Measurements from ENCODE around the gene FAM20A. TPM values are rescaled to one million over a fixed set of nuclear protein-coding genes. Genes with fewer than 3 reads are reported as not detected.

Gene FAM20A
- total and polyA plus RNA-seq, 2 of the 8 experiments (the other 6 are each of a cell fraction or from before 2014, with no cell fraction given) = 3.6 to 11.9 TPM

DNA sequence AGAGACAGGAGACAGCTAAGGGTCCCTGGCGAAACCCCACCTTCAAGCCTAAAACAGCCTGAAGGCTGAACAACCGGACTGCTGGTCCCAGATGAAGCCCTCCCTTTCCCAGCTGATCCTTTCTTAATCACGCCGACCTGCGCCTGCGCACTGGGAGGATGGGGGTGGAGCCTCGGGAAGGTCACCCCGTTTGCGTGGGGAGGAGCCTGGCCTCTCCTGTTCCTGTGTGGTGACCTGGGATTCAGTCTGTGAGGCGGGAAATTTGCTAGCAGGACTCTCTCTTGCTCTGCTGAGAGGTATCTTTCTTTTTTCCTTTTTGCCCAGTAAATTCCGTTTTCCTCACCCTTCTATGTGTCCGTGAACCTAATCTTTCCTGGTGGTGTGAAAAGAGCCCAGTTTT lies 9.6 kb downstream of the FAM20A start:
- no peak overlapping the region for H2AK5ac ChIP-seq (ENCODE audit: low read depth, low read length)
- H3K18ac ChIP-seq (ENCODE audit: extremely low read depth, low read length) = no peak overlapping the region
- H3K9ac ChIP-seq (replicated peaks in 1 of 4; ENCODE audit: extremely low read depth in 1 of 4, low read depth in 3 of 4, low read length in 3 of 4) = no peak overlapping the region; a peak in 1 of 7 replicates
- H3K23ac ChIP-seq (ENCODE audit: insufficient read length) = no peak overlapping the region
- no peak overlapping the region for H2AFZ ChIP-seq (ENCODE audit: low read length)
- H4K20me1 ChIP-seq (replicated peaks in 1 of 2; ENCODE audit: control insufficient read depth in 1 of 2, insufficient read depth in 2 of 2, low read length in 2 of 2) = no peaks in the 10 kb centered on the region
- no peak overlapping the region for H4K91ac ChIP-seq (replicated peaks; ENCODE audit: insufficient read length, low read length)
- TF ChIP-seq NRF1 (IDR thresholded peaks at IDR 0.05; ENCODE audit: low read depth, low read length) (peak; percentile 54), EZH2 (IDR thresholded peaks at IDR 0.05; ENCODE audit: low read depth, low read length, severe bottlenecking) (no peak), TAF1 (IDR thresholded peaks at IDR 0.05; ENCODE audit: low read depth, low read length) (0 out of 2 replicates have a peak, but pooled peaks have one; percentile 28), BRCA1 (IDR thresholded peaks at IDR 0.05; ENCODE audit: low read depth, low read length) (no peak), HDAC2 (IDR thresholded peaks at IDR 0.05; ENCODE audit: borderline replicate concordance in 1 of 2, low read depth in 2 of 2, low read length in 2 of 2) (no peak), PHF8 (conservative IDR thresholded peaks at IDR 0.05; ENCODE audit: low read depth, low read length) (no peak), TCF12 (IDR thresholded peaks at IDR 0.05; ENCODE audit: low read depth, low read length) (no peak), POLR2A (IDR thresholded peaks at IDR 0.05; ENCODE audit: control extremely low read depth in 1 of 2, low read depth in 2 of 2, low read length in 2 of 2) (no peak; a peak in 1 of 3 replicates), CHD1 (IDR thresholded peaks at IDR 0.05; ENCODE audit: low read depth, low read length) (no peak)
- TF ChIP-seq, protein P1, sequence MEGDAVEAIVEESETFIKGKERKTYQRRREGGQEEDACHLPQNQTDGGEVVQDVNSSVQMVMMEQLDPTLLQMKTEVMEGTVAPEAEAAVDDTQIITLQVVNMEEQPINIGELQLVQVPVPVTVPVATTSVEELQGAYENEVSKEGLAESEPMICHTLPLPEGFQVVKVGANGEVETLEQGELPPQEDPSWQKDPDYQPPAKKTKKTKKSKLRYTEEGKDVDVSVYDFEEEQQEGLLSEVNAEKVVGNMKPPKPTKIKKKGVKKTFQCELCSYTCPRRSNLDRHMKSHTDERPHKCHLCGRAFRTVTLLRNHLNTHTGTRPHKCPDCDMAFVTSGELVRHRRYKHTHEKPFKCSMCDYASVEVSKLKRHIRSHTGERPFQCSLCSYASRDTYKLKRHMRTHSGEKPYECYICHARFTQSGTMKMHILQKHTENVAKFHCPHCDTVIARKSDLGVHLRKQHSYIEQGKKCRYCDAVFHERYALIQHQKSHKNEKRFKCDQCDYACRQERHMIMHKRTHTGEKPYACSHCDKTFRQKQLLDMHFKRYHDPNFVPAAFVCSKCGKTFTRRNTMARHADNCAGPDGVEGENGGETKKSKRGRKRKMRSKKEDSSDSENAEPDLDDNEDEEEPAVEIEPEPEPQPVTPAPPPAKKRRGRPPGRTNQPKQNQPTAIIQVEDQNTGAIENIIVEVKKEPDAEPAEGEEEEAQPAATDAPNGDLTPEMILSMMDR (IDR thresholded peaks at IDR 0.05; ENCODE audit: control extremely low read depth in 1 of 3, insufficient read depth in 1 of 3, low read depth in 1 of 3, low read length in 3 of 3) = no peak
- H2BK20ac ChIP-seq (ENCODE audit: low read length) = no peak overlapping the region
- H3K9me3 ChIP-seq (ENCODE audit: insufficient read depth in 2 of 2, low read depth in 1 of 2, low read length in 1 of 2) = peaks cover 0 to 6% of the 10 kb centered on the region in 2 experiments; a peak in 1 of 4 replicates
- no peak overlapping the region for H3K4ac ChIP-seq (replicated peaks; ENCODE audit: insufficient read length, low read depth, low read length)
- peaks cover 0 to 5% (median 1%) of the 10 kb centered on the region in 4 experiments; a peak in 3 of 7 replicates for H3K4me1 ChIP-seq (replicated peaks in 1 of 4; ENCODE audit: control insufficient read depth in 3 of 4, insufficient read depth in 4 of 4, low read length in 3 of 4)
- H3K23me2 ChIP-seq (ENCODE audit: low read depth, low read length) = no peaks in the 10 kb centered on the region
- DNase-seq (ENCODE audit: low read depth in 1 of 2, low spot score in 2 of 2) (peak in 1 of 2 experiments; percentile 62), FAIRE-seq (no peak)
- H2BK12ac ChIP-seq (ENCODE audit: low read depth, low read length) = no peak overlapping the region
- 61% methylated on average over 12 of the region's 12 CpGs; no CpG with 5 or more reads in 1 of the 2 experiments for WGBS, 2 experiments (ENCODE audit: extremely low coverage in 1 of 2, insufficient coverage in 1 of 2, insufficient read length in 1 of 2, insufficient replicate concordance in 2 of 2, low coverage in 1 of 2, low lambda C conversion rate in 2 of 2, missing lambda C conversion rate in 1 of 2)
- H2BK5ac ChIP-seq (ENCODE audit: low read depth, low read length) = no peak overlapping the region
- H4K8ac ChIP-seq (ENCODE audit: extremely low read depth, insufficient read depth, low read length) = no peak overlapping the region
- no peak overlapping the region for H3K27ac ChIP-seq (ENCODE audit: low read depth, low read length)
- no peak overlapping the region for H3K56ac ChIP-seq (replicated peaks; ENCODE audit: insufficient read length, low read depth, low read length)
- CTCF ChIA-PET (ENCODE audit: partially characterized antibody) = interaction anchor here (1.0 to 2.1 kb wide), 4 partner anchors 12 to 128 kb away, joined by 3 to 8 read pairs (median 3); no protein-coding TSS in a partner anchor
- H3K14ac ChIP-seq (ENCODE audit: insufficient read length) = no peak overlapping the region
- no peaks in the 10 kb centered on the region for H3K27me3 ChIP-seq (replicated peaks in 1 of 4; ENCODE audit: control insufficient read depth in 3 of 4, extremely low read depth in 1 of 4, insufficient read depth in 3 of 4, low read length in 3 of 4)
- H3K79me1 ChIP-seq (ENCODE audit: low read depth, low read length) = no peaks in the 10 kb centered on the region
- H2BK15ac ChIP-seq (ENCODE audit: low read length) = no peak overlapping the region; the same call in 1 of the 2 replicates
- H3K36me3 ChIP-seq (ENCODE audit: control insufficient read depth in 2 of 4, insufficient read depth in 4 of 4, low read length in 3 of 4) = peaks cover 0 to 39% (median 5%) of the 10 kb centered on the region in 4 experiments; a peak in 3 of 8 replicates
- H3K79me2 ChIP-seq (ENCODE audit: control insufficient read depth in 1 of 2, insufficient read depth in 2 of 2, low read length in 2 of 2) = no peaks in the 10 kb centered on the region; a peak in 1 of 4 replicates
- POLR2A ChIA-PET (ENCODE audit: partially characterized antibody) = interaction anchor here (1.3 to 1.7 kb wide), 3 partner anchors 8 to 49 kb away, joined by 4 to 5 read pairs (median 4); partner anchors contain the start of gene FAM20A
- H2BK120ac ChIP-seq (replicated peaks; ENCODE audit: low read depth, low read length) = no peak overlapping the region
- H4K5ac ChIP-seq (ENCODE audit: insufficient read length, low read depth, low read length) = no peak overlapping the region
- H3K4me2 ChIP-seq (ENCODE audit: insufficient read depth in 1 of 2, low read depth in 2 of 2, low read length in 2 of 2) = peak overlapping the region; percentile 16 to 38; a peak in 3 of 4 replicates
- peak overlapping the region in 1 of 4 experiments; percentile 39; a peak in 2 of 8 replicates for H3K4me3 ChIP-seq (ENCODE audit: extremely low read depth in 1 of 4, insufficient read depth in 2 of 4, low read depth in 3 of 4, low read length in 4 of 4)
